Lower lobe of right lung (tissue), 2 donors: ENCODE measurements around the gene SPATA16. TPM values are rescaled to one million over a fixed set of nuclear protein-coding genes. Genes with fewer than 3 reads are reported as not detected.

Source experiments
- ATAC-seq, 2 donors: fragments of 200-7000 bp; cut with Tn5 transposase; one replicate each; pipeline ENCODE4 v1.9.1; 2020 to 2022; ENCODE audit warnings: mild to moderate bottlenecking in 2 of 2, moderate library complexity in 2 of 2
- DNase-seq: peaks from one replicate; pipeline ENCODE4 v3.0.0-alpha.2; 2020
- H3K27ac ChIP-seq: fragments of 200-600 bp; one replicate; pipeline ENCODE4 v1.8.0; 2022
- H3K27me3 ChIP-seq: fragments of 200-600 bp; one replicate; pipeline ENCODE4 v1.8.0; 2022; ENCODE audit warnings: low read depth
- H3K36me3 ChIP-seq: fragments of 200-600 bp; one replicate; pipeline ENCODE4 v1.8.0; 2022; ENCODE audit warnings: mild to moderate bottlenecking
- H3K4me1 ChIP-seq: fragments of 200-600 bp; one replicate; pipeline ENCODE4 v1.8.0; 2022
- H3K4me3 ChIP-seq: fragments of 200-600 bp; one replicate; pipeline ENCODE4 v1.8.0; 2022; ENCODE audit warnings: mild to moderate bottlenecking
- H3K9me3 ChIP-seq: fragments of 200-600 bp; one replicate; pipeline ENCODE4 v1.8.0; 2022
- intact Hi-C: fragments of 100-400 bp; cut with DNase I; formaldehyde crosslinking; loops from one replicate; pipeline ENCODE4 v1.11.0; 2022
- total RNA-seq: library from RNA; stranded (reverse); fragmentation: NEBNext Ultra II Directional; extraction: Animal tissue kit (Norgen Biotek cat#: 25700); gene quantifications from one replicate; pipeline ENCODE4 v1.2.1, GENCODE V29; 2021
- TF ChIP-seq, protein P1 (sequence below): fragments of 200-600 bp; IDR thresholded peaks from one replicate; pipeline ENCODE4 v1.8.0; 2022; ENCODE audit warnings: antibody characterized with exemption, mild to moderate bottlenecking
- donor health status: DM: no; HTN: yes; CAD: no; lungs with severe emphysema.

SPATA16 gene
- total RNA-seq, 1 donor from 2014 or later = not detected

GRCh38 chr3:172951511-172951910 lies 189.5 kb downstream of the SPATA16 start:
- Histone ChIP-seq H3K27me3 (no peaks in the 10 kb centered on the region), H3K9me3 (no peaks in the 10 kb centered on the region), H3K4me1 (no peaks in the 10 kb centered on the region), H3K4me3 (no peak overlapping the region), H3K36me3 (no peaks in the 10 kb centered on the region), H3K27ac (no peak overlapping the region)
- TF ChIP-seq, protein P1, sequence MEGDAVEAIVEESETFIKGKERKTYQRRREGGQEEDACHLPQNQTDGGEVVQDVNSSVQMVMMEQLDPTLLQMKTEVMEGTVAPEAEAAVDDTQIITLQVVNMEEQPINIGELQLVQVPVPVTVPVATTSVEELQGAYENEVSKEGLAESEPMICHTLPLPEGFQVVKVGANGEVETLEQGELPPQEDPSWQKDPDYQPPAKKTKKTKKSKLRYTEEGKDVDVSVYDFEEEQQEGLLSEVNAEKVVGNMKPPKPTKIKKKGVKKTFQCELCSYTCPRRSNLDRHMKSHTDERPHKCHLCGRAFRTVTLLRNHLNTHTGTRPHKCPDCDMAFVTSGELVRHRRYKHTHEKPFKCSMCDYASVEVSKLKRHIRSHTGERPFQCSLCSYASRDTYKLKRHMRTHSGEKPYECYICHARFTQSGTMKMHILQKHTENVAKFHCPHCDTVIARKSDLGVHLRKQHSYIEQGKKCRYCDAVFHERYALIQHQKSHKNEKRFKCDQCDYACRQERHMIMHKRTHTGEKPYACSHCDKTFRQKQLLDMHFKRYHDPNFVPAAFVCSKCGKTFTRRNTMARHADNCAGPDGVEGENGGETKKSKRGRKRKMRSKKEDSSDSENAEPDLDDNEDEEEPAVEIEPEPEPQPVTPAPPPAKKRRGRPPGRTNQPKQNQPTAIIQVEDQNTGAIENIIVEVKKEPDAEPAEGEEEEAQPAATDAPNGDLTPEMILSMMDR = no peak
- DNase-seq = no peak
- no peak for ATAC-seq
- intact Hi-C loops = no loop called here

DNA sequence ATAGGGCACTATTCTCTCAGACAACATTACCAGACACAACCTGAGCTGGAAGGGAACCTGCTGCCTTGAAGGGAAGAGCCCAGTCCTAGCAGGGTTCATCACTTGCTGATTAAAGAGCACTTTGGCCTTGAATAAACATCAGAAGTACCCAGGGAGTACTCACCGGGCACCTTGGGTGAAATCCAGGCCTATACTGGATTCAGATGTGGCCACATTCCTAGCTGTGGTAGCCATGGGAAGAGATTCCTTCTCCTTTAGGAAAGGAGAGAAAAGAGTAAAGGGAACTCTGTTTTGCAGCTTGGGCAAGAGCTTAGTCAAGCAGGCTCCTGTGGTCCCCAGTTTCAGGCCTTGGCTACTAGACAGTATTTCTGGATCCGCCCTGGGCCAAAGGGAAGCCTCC lies 195.0 kb downstream of the SPATA16 start:
- Histone ChIP-seq H3K27ac (no peak overlapping the region), H3K27me3 (no peaks in the 10 kb centered on the region), H3K4me1 (no peaks in the 10 kb centered on the region), H3K4me3 (no peak overlapping the region), H3K9me3 (no peaks in the 10 kb centered on the region), H3K36me3 (no peaks in the 10 kb centered on the region)
- TF ChIP-seq, protein P1 = no peak
- ATAC-seq = no peak
- intact Hi-C loops = no loop called here
- no peak for DNase-seq

DNA sequence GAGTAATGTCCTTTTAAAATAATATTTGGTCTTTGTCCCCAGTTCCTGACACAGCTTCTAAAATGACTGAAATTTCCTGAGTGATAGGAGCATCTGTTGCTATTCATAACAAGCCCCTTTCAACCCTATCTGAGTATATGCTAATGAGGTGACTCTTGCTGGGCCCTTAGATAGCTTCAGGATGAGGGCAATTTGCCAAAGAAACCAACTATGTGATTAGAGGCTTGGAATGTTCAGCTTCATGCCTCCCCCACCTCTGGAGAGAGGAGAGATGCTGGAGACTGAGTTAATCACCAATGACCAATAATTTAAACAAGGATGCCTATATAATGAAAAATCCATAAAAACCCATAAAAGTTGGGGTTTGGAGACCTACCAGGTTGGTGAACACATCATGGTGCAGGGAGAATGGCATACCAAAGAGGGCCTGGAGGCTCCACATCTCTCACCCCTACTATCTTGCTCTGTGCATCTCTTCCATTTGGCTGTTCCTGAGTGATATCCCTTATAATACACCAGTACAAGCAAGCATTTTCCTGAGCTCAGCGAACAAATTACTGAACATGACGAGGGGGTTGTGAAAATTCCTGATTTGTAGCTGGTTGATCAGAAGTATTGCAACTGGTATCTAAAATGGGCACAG lies 201.3 kb downstream of the SPATA16 start:
- H3K4me3 ChIP-seq = no peak overlapping the region
- DNase-seq (no peak), ATAC-seq (no peak)
- no peak overlapping the region for H3K27ac ChIP-seq
- intact Hi-C loops = no loop called here
- H3K27me3 ChIP-seq = no peaks in the 10 kb centered on the region
- H3K36me3 ChIP-seq = no peaks in the 10 kb centered on the region
- no peaks in the 10 kb centered on the region for H3K4me1 ChIP-seq
- TF ChIP-seq, protein P1 = no peak
- H3K9me3 ChIP-seq = no peaks in the 10 kb centered on the region

GRCh38 chr3:172938788-172939187 lies 202.2 kb downstream of the SPATA16 start:
- Histone ChIP-seq H3K4me3 (no peak overlapping the region), H3K27me3 (no peaks in the 10 kb centered on the region), H3K9me3 (no peaks in the 10 kb centered on the region), H3K4me1 (no peaks in the 10 kb centered on the region), H3K36me3 (no peaks in the 10 kb centered on the region), H3K27ac (no peak overlapping the region)
- intact Hi-C loops = no loop called here
- no peak for DNase-seq
- no peak for ATAC-seq
- TF ChIP-seq, protein P1 = no peak

DNA sequence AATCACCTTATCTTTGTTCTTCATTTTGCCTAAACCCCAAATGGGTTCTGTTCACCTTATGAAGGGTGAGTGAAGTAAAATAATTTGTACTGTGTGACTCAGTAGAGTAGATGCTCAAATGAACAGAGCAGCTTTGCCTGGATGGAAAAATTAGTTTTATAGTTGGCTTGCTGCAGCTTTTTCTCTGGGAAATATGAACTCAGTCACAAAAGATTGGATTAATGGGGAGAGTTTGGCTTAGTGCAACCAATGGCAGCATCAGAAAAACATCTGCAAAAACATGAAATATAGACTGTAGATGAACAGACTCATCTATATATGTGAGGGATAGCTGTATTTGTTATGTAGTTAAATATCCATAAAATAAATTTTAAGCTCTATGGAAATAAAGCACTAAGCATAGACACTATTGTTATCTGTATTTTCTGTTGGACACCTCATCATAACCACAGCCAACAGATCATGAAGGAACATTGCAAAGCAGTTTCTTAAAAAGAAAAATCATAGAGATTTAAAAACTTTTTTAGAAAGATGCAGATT lies 209.2 kb downstream of the SPATA16 start:
- Histone ChIP-seq H3K36me3 (no peaks in the 10 kb centered on the region), H3K9me3 (no peaks in the 10 kb centered on the region), H3K27me3 (no peaks in the 10 kb centered on the region), H3K4me3 (no peak overlapping the region), H3K27ac (no peak overlapping the region), H3K4me1 (no peaks in the 10 kb centered on the region)
- DNase-seq (no peak), ATAC-seq (no peak)
- intact Hi-C loops = no loop called here
- TF ChIP-seq, protein P1 = no peak
